Heart left ventricle (tissue), 13 donors: ENCODE results near the gene LIN9.

Experiments used
- POLR2A ChIP-seq, 2 donors: fragments of 450-650 bp; IDR thresholded peaks; one replicate each; pipeline ENCODE4 v1.6.1; 2017; ENCODE audit warnings: antibody characterized with exemption in 2 of 2, mild to moderate bottlenecking in 2 of 2, moderate library complexity in 2 of 2
- TF ChIP-seq, protein P1 (sequence below), 12 donors: fragments of 200-600 bp; sonication (generic) in 4 of 12; IDR thresholded peaks; one replicate each; pipeline versions ENCODE4 v1.5.0 to v1.8.0; 2018 to 2022; ENCODE audit warnings: antibody characterized with exemption in 12 of 12, mild to moderate bottlenecking in 5 of 12
- donor health status: ischemic (EF 13 %, LVEDD 7.1; RV severe dilation, severe dysfunction).
- donor health status: DM: no; HTN: yes; CAD: no.
- donor health status: DM: no; HTN: no; CAD: no.
- donor health status: ischemic (EF 25% LVEDD 6.9; RV normal size, moderate dysfunction).
- donor health status: ischemic (EF 25% LVEDD 5.7; RV mildly dilated, moderate dysfunction).
- donor health status: ischemic (EF 35%, LVEDD 5.7; RV mildly dilated, moderate dysfunction).
- donor health status: nonischemic (EF 11% LVEDD 7.7; RV severe dilation, severe dysfunction).
- donor health status: DM: yes; HTN: yes; CAD: no.
- donor health status: PGD.
- donor health status: ischemic (EF 29% LVEDD 5.4; RV normal size, mild dysfunction).
- donor health status: nonischemic (EF 23%, LVEDD 6.1; RV moderate dilation, normal function).

- TF ChIP-seq, protein P1, sequence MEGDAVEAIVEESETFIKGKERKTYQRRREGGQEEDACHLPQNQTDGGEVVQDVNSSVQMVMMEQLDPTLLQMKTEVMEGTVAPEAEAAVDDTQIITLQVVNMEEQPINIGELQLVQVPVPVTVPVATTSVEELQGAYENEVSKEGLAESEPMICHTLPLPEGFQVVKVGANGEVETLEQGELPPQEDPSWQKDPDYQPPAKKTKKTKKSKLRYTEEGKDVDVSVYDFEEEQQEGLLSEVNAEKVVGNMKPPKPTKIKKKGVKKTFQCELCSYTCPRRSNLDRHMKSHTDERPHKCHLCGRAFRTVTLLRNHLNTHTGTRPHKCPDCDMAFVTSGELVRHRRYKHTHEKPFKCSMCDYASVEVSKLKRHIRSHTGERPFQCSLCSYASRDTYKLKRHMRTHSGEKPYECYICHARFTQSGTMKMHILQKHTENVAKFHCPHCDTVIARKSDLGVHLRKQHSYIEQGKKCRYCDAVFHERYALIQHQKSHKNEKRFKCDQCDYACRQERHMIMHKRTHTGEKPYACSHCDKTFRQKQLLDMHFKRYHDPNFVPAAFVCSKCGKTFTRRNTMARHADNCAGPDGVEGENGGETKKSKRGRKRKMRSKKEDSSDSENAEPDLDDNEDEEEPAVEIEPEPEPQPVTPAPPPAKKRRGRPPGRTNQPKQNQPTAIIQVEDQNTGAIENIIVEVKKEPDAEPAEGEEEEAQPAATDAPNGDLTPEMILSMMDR (IDR thresholded peaks at IDR 0.05) = no peak
- TF ChIP-seq POLR2A (IDR thresholded peaks at IDR 0.05) = no peak
These were observed 1.8 kb upstream of the LIN9 start for GRCh38 chr1:226310637-226311195.
